ENCODE results near the gene RNF180. TPM values are rescaled to one million over a fixed set of nuclear protein-coding genes. Genes with fewer than 3 reads are reported as not detected.

The RNF180 gene
- total RNA-seq, 1 experiment from 2014 or later, result 5.4 TPM

DNA sequence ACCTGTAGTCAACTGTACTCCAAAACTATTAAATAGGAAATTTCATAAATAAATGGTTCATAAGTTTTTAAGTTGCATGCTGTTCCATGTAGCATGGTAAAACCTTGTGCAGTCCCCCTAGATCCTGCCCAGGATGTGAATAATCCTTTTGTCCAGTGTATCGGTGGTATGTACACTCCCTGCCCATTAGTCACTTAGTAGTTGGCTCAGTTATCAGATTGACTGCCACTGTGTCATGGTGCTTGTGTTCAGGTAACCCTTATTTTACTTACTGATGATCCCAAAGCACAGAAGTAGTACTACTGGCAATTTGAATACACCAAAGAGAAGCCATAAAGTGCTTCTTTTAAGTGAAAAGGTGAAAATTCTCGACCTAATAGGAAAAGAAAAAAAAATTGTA is 134.2 kb downstream of the RNF180 start:
- Histone ChIP-seq H3K9me3 (ENCODE audit: low read length) (no peaks in the 10 kb centered on the region), H3K27me3 (ENCODE audit: low read length) (no peaks in the 10 kb centered on the region), H3K4me1 (ENCODE audit: insufficient read depth, low read length) (peaks cover 41% of the 10 kb centered on the region), H3K4me3 (ENCODE audit: low read length) (peak overlapping the region; percentile 29; the same call in 1 of the 2 replicates), H4K20me1 (ENCODE audit: low read length) (no peaks in the 10 kb centered on the region), H2AFZ (ENCODE audit: low read length) (peak overlapping the region; percentile 22; the same call in 1 of the 2 replicates), H3K27ac (ENCODE audit: low read length) (peak overlapping the region; percentile 92), H3K4me2 (ENCODE audit: low read length) (peak overlapping the region; percentile 67), H3K36me3 (ENCODE audit: low read depth, low read length) (no peaks in the 10 kb centered on the region), H3K79me2 (ENCODE audit: low read length) (no peaks in the 10 kb centered on the region), H3K9ac (ENCODE audit: low read length) (peak overlapping the region; percentile 44), H3F3A (ENCODE audit: low read length, unreplicated experiment) (no peaks in the 10 kb centered on the region), H3K9me2 (replicated peaks; ENCODE audit: low read length) (no peaks in the 10 kb centered on the region)
- POLR2A ChIA-PET (ENCODE audit: unreplicated experiment), result no interaction called here
- no TSS peak for BruUV-seq (replicated peaks)
- TF ChIP-seq, protein P1, sequence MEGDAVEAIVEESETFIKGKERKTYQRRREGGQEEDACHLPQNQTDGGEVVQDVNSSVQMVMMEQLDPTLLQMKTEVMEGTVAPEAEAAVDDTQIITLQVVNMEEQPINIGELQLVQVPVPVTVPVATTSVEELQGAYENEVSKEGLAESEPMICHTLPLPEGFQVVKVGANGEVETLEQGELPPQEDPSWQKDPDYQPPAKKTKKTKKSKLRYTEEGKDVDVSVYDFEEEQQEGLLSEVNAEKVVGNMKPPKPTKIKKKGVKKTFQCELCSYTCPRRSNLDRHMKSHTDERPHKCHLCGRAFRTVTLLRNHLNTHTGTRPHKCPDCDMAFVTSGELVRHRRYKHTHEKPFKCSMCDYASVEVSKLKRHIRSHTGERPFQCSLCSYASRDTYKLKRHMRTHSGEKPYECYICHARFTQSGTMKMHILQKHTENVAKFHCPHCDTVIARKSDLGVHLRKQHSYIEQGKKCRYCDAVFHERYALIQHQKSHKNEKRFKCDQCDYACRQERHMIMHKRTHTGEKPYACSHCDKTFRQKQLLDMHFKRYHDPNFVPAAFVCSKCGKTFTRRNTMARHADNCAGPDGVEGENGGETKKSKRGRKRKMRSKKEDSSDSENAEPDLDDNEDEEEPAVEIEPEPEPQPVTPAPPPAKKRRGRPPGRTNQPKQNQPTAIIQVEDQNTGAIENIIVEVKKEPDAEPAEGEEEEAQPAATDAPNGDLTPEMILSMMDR (conservative IDR thresholded peaks at IDR 0.05; ENCODE audit: low read depth, low read length), result no peak
- TF ChIP-seq EZH2 (IDR thresholded peaks at IDR 0.05; ENCODE audit: low read length, unreplicated experiment) (no peak), EZH2phosphoT487 (IDR thresholded peaks at IDR 0.05; ENCODE audit: borderline replicate concordance, low read length) (no peak)
- peak; percentile 90 for DNase-seq
- ATAC-seq, result peak; percentile 98
- CTCF ChIA-PET, result no interaction called here
- intact Hi-C loops (cut with micrococcal nuclease), result loop anchor here (2.0 kb wide), 1 partner anchor 19 kb away; no protein-coding TSS in a partner anchor

DNA sequence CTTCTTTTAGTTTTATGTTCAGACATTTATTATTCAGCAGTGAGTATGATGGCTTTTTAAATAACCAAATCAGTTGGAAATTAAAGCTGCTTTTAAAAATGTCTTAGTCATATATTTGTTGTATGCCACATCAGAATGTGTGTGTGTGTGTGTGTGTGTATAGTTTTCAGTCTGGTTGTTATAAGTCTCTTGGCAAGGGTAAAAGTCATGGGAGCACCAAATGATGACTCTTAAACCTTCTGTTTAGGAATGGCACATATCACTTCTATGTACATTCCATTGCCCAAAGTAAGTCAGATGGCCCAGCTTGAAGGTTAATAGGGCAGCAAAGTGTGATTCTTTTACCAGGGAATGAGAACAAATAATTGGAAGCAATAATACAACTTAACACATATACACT is 135.9 kb downstream of the RNF180 start:
- POLR2A ChIA-PET (ENCODE audit: unreplicated experiment), result no interaction called here
- Histone ChIP-seq H3K27ac (ENCODE audit: low read length) (peak overlapping the region; percentile 92), H2AFZ (ENCODE audit: low read length) (no peak overlapping the region), H3K9ac (ENCODE audit: low read length) (no peak overlapping the region), H3K9me2 (replicated peaks; ENCODE audit: low read length) (no peaks in the 10 kb centered on the region), H3K36me3 (ENCODE audit: low read depth, low read length) (no peaks in the 10 kb centered on the region), H3K4me1 (ENCODE audit: insufficient read depth, low read length) (peaks cover 41% of the 10 kb centered on the region), H3K4me3 (ENCODE audit: low read length) (no peak overlapping the region), H3F3A (ENCODE audit: low read length, unreplicated experiment) (no peaks in the 10 kb centered on the region), H3K4me2 (ENCODE audit: low read length) (peak overlapping the region; percentile 67; the same call in 1 of the 2 replicates), H4K20me1 (ENCODE audit: low read length) (no peaks in the 10 kb centered on the region), H3K9me3 (ENCODE audit: low read length) (no peaks in the 10 kb centered on the region), H3K79me2 (ENCODE audit: low read length) (no peaks in the 10 kb centered on the region), H3K27me3 (ENCODE audit: low read length) (no peaks in the 10 kb centered on the region)
- BruUV-seq (replicated peaks), result no TSS peak
- CTCF ChIA-PET, result no interaction called here
- no peak for TF ChIP-seq EZH2 (IDR thresholded peaks at IDR 0.05; ENCODE audit: low read length, unreplicated experiment)
- TF ChIP-seq, protein P1 (conservative IDR thresholded peaks at IDR 0.05; ENCODE audit: low read depth, low read length), result no peak
- TF ChIP-seq EZH2phosphoT487 (IDR thresholded peaks at IDR 0.05; ENCODE audit: borderline replicate concordance, low read length), result no peak
- intact Hi-C loops (cut with micrococcal nuclease), result loop anchor here (2.0 kb wide), 1 partner anchor 17 kb away; no protein-coding TSS in a partner anchor
- ATAC-seq (peak; percentile 63), DNase-seq (peak; percentile 79)

- no peak for TF ChIP-seq EZH2phosphoT487 (IDR thresholded peaks at IDR 0.05; ENCODE audit: borderline replicate concordance, low read length)
- TF ChIP-seq EZH2 (IDR thresholded peaks at IDR 0.05; ENCODE audit: low read length, unreplicated experiment), result no peak
- no peak overlapping the region for H3K4me2 ChIP-seq (ENCODE audit: low read length)
- no peak overlapping the region for H2AFZ ChIP-seq (ENCODE audit: low read length)
- no peak overlapping the region for H3K9ac ChIP-seq (ENCODE audit: low read length)
- ATAC-seq, result no peak
- H3K27me3 ChIP-seq (ENCODE audit: low read length), result no peaks in the 10 kb centered on the region
- no peaks in the 10 kb centered on the region for H3K4me1 ChIP-seq (ENCODE audit: insufficient read depth, low read length)
- H3K79me2 ChIP-seq (ENCODE audit: low read length), result no peaks in the 10 kb centered on the region
- no peak overlapping the region for H3K27ac ChIP-seq (ENCODE audit: low read length)
- intact Hi-C loops (cut with micrococcal nuclease), result no loop called here
- POLR2A ChIA-PET (ENCODE audit: unreplicated experiment), result no interaction called here
- H3K4me3 ChIP-seq (ENCODE audit: low read length), result no peak overlapping the region
- no peaks in the 10 kb centered on the region for H4K20me1 ChIP-seq (ENCODE audit: low read length)
- CTCF ChIA-PET, result interaction anchor here (0.7 kb wide), 1 partner anchor 584 kb away, joined by 3 read pairs; no protein-coding TSS in a partner anchor
- BruUV-seq (replicated peaks), result no TSS peak
- H3K9me2 ChIP-seq (replicated peaks; ENCODE audit: low read length), result no peaks in the 10 kb centered on the region
- H3K9me3 ChIP-seq (ENCODE audit: low read length), result no peaks in the 10 kb centered on the region
- no peaks in the 10 kb centered on the region for H3F3A ChIP-seq (ENCODE audit: low read length, unreplicated experiment)
- no peak for DNase-seq
- H3K36me3 ChIP-seq (ENCODE audit: low read depth, low read length), result no peaks in the 10 kb centered on the region
These were observed 142.5 kb downstream of the RNF180 start for GRCh38 chr5:64308135-64308534.

Measured in PC-3 (cell line).